Breast epithelium (tissue), 3 donors: Measurements from ENCODE around the gene LRIT3.

Experiments used
- CTCF ChIP-seq, 3 donors: fragments of 450-650 bp; IDR thresholded peaks; one replicate each; pipeline ENCODE4 v1.5.1; 2016 to 2017; ENCODE audit warnings: antibody characterized with exemption in 3 of 3, mild to moderate bottlenecking in 3 of 3, moderate library complexity in 3 of 3
- POLR2A ChIP-seq: fragments of 450-650 bp; IDR thresholded peaks from one replicate; pipeline ENCODE4 v1.6.1; 2016; ENCODE audit warnings: antibody characterized with exemption, mild to moderate bottlenecking, moderate library complexity
- POLR2AphosphoS5 ChIP-seq, 3 donors: sonication (generic); formaldehyde crosslinking; IDR thresholded peaks; one replicate each; pipeline ENCODE4 v1.6.1; 2017; ENCODE audit warnings: antibody characterized with exemption in 3 of 3

- TF ChIP-seq CTCF (IDR thresholded peaks at IDR 0.05) (no peak), POLR2A (no peak), POLR2AphosphoS5 (IDR thresholded peaks at IDR 0.05) (no peak)
Observed at GRCh38 chr4:109879636-109880314, 31.9 kb downstream of the LRIT3 start.
